Large intestine (tissue), 12 donors: Measurements from ENCODE around the gene RAB3C. TPM values are rescaled to one million over a fixed set of nuclear protein-coding genes. Genes with fewer than 3 reads are reported as not detected.
A peak's percentile ranks its signal among the peaks of the same experiment; 100 is the strongest.
"Not testable (repeated sequence)": the region's sequence is repeated elsewhere in the genome, so short reads cannot be mapped to it uniquely, and the experiment has no call there.

Source experiments
- DNase-seq, 2 donors: peaks; one replicate each; pipeline versions ENCODE4 v3.0.0 to v3.0.0-alpha.2; 2013
- H3K27ac ChIP-seq: one replicate; pipeline ENCODE4 v1.5.1; 2013; ENCODE audit warnings: low read length
- H3K27me3 ChIP-seq: 2 replicates; pipeline ENCODE4 v1.6.1; 2013; ENCODE audit warnings: low read length; ENCODE audit not compliant: control insufficient read depth, insufficient read depth
- H3K36me3 ChIP-seq: 2 replicates; pipeline ENCODE4 v1.6.1; 2013; ENCODE audit warnings: low read length; ENCODE audit not compliant: control insufficient read depth, insufficient read depth
- H3K4me1 ChIP-seq: one replicate; pipeline ENCODE4 v1.6.1; 2013; ENCODE audit warnings: low read length; ENCODE audit not compliant: control insufficient read depth, insufficient read depth
- H3K4me3 ChIP-seq: one replicate; pipeline ENCODE4 v1.5.1; 2013; ENCODE audit warnings: low read length
- H3K9me3 ChIP-seq: one replicate; pipeline ENCODE4 v1.6.1; 2013; ENCODE audit warnings: mild to moderate bottlenecking, low read depth, low read length, moderate library complexity; ENCODE audit not compliant: control insufficient read depth
- WGBS: methylation state at CpG from one replicate; pipeline ENCODE4 v1.1.5; 2013; ENCODE audit warnings: low lambda C conversion rate; ENCODE audit not compliant: insufficient coverage; 5-methylcytosine and 5-hydroxymethylcytosine counted together
- long read RNA-seq, 11 donors: transcript quantifications; one replicate each; lab custom pipeline, GENCODE V29; 2026
- polyA plus RNA-seq: library from polyadenylated mRNA; unstranded; fragments of 120-200 nt; gene quantifications from one replicate; pipeline ENCODE4 v1.2.1, GENCODE V29; 2013

RAB3C gene
- polyA plus RNA-seq, result 12.6 TPM
- long read RNA-seq, donor 1, full-length matches to known transcripts, result 2 of 2 reads
- long read RNA-seq, donor 1, partial matches to known transcripts, result 0 of 2 reads
- long read RNA-seq, donor 1, other reads (novel, unspliced or antisense), result 0 of 2 reads
- long read RNA-seq, donor 2, full-length matches to known transcripts, result 2 of 12 reads
- long read RNA-seq, donor 2, partial matches to known transcripts, result 5 of 12 reads
- long read RNA-seq, donor 2, other reads (novel, unspliced or antisense), result 5 of 12 reads
- long read RNA-seq, donor 3, full-length matches to known transcripts, result 1 of 1 reads
- long read RNA-seq, donor 3, partial matches to known transcripts, result 0 of 1 reads
- long read RNA-seq, donor 3, other reads (novel, unspliced or antisense), result 0 of 1 reads
- long read RNA-seq, donor 4, result 0 reads
- long read RNA-seq, donor 5, full-length matches to known transcripts, result 4 of 4 reads
- long read RNA-seq, donor 5, partial matches to known transcripts, result 0 of 4 reads
- long read RNA-seq, donor 5, other reads (novel, unspliced or antisense), result 0 of 4 reads
- long read RNA-seq, donor 6, partial matches to known transcripts, result 0 of 1 reads
- long read RNA-seq, donor 6, other reads (novel, unspliced or antisense), result 0 of 1 reads
- long read RNA-seq, donor 7, result 0 reads
- long read RNA-seq, donor 8, partial matches to known transcripts, result 0 of 2 reads
- long read RNA-seq, donor 8, other reads (novel, unspliced or antisense), result 0 of 2 reads
- long read RNA-seq, donor 9, partial matches to known transcripts, result 0 of 1 reads
- long read RNA-seq, donor 9, other reads (novel, unspliced or antisense), result 0 of 1 reads
- long read RNA-seq, donor 10, full-length matches to known transcripts, result 3 of 3 reads
- long read RNA-seq, donor 10, partial matches to known transcripts, result 0 of 3 reads
- long read RNA-seq, donor 10, other reads (novel, unspliced or antisense), result 0 of 3 reads
- long read RNA-seq, donor 11, full-length matches to known transcripts, result 3 of 3 reads
- long read RNA-seq, donor 11, partial matches to known transcripts, result 0 of 3 reads
- long read RNA-seq, donor 11, other reads (novel, unspliced or antisense), result 0 of 3 reads

GRCh38 chr5:58582803-58583491 lies at the start of gene RAB3C:
TSS of gene RAB3C (plus strand) at chr5:58583075. CDS start at chr5:58583209, 134 bp downstream.
- no peaks in the 10 kb centered on the region for H3K4me1 ChIP-seq
- WGBS, result 20% methylated on average over 1 of the region's 43 CpGs
- DNase-seq, result peak; percentile 94 to 96
- H3K4me3 ChIP-seq, result peak within 1 kb of the TSS; percentile 52
- no peaks in the 10 kb centered on the region for H3K9me3 ChIP-seq
- H3K27me3 ChIP-seq, result peaks cover 14% of the 10 kb centered on the region
- H3K27ac ChIP-seq, result no peak within 1 kb of the TSS
- H3K36me3 ChIP-seq, result no peaks in the 10 kb centered on the region

- not testable (repeated sequence) for DNase-seq
Measured at GRCh38 chr5:58541935-58542334, 40.9 kb upstream of the RAB3C start.

GRCh38 chr5:58542709-58543108 lies 40.2 kb upstream of the RAB3C start:
- Histone ChIP-seq H3K4me1 (no peaks in the 10 kb centered on the region), H3K27me3 (no peaks in the 10 kb centered on the region), H3K4me3 (no peak overlapping the region), H3K9me3 (no peaks in the 10 kb centered on the region), H3K36me3 (no peaks in the 10 kb centered on the region), H3K27ac (no peak overlapping the region)
- no CpG with 5 or more reads among the region's 1 CpG for WGBS
- DNase-seq, result no peak

More at GRCh38 chr5:58541935-58542334, 40.9 kb upstream of the RAB3C start:
- no CpG with 5 or more reads among the region's 9 CpGs for WGBS
- H3K27me3 ChIP-seq, H3K4me3 ChIP-seq, H3K9me3 ChIP-seq, H3K4me1 ChIP-seq, H3K27ac ChIP-seq, H3K36me3 ChIP-seq: not testable (repeated sequence)

- Histone ChIP-seq H3K4me1 (no peaks in the 10 kb centered on the region), H3K36me3 (no peaks in the 10 kb centered on the region), H3K27me3 (no peaks in the 10 kb centered on the region), H3K4me3 (no peak overlapping the region), H3K27ac (no peak overlapping the region), H3K9me3 (no peaks in the 10 kb centered on the region)
- no peak for DNase-seq
- WGBS, result 100% methylated on average over 1 of the region's 2 CpGs
Measured at GRCh38 chr5:58543723-58544122, 39.2 kb upstream of the RAB3C start.

- H3K4me1 ChIP-seq, result no peaks in the 10 kb centered on the region
- H3K4me3 ChIP-seq, result no peak overlapping the region
- 80% methylated on average over 1 of the region's 1 CpG for WGBS
- no peak overlapping the region for H3K27ac ChIP-seq
- no peaks in the 10 kb centered on the region for H3K9me3 ChIP-seq
- no peak for DNase-seq
- no peaks in the 10 kb centered on the region for H3K27me3 ChIP-seq
- no peaks in the 10 kb centered on the region for H3K36me3 ChIP-seq
Measured at GRCh38 chr5:58544195-58544594, 38.7 kb upstream of the RAB3C start.

GRCh38 chr5:58544926-58545325 lies 37.9 kb upstream of the RAB3C start:
- Histone ChIP-seq H3K36me3 (no peaks in the 10 kb centered on the region), H3K4me1 (no peaks in the 10 kb centered on the region), H3K27ac (no peak overlapping the region), H3K9me3 (no peaks in the 10 kb centered on the region), H3K27me3 (no peaks in the 10 kb centered on the region), H3K4me3 (no peak overlapping the region)
- DNase-seq, result no peak
- 100% methylated on average over 1 of the region's 2 CpGs for WGBS

- no peak overlapping the region for H3K27ac ChIP-seq
- H3K27me3 ChIP-seq, result no peaks in the 10 kb centered on the region
- H3K9me3 ChIP-seq, result no peaks in the 10 kb centered on the region
- H3K4me3 ChIP-seq, result no peak overlapping the region
- H3K36me3 ChIP-seq, result no peaks in the 10 kb centered on the region
- H3K4me1 ChIP-seq, result no peaks in the 10 kb centered on the region
- no peak for DNase-seq
Measured at GRCh38 chr5:58545912-58546311, 37.0 kb upstream of the RAB3C start.

- WGBS, result no CpG with 5 or more reads among the region's 2 CpGs
- no peak for DNase-seq
- Histone ChIP-seq H3K4me3 (no peak overlapping the region), H3K36me3 (no peaks in the 10 kb centered on the region), H3K27me3 (no peaks in the 10 kb centered on the region), H3K9me3 (no peaks in the 10 kb centered on the region), H3K4me1 (no peaks in the 10 kb centered on the region), H3K27ac (no peak overlapping the region)
Measured at GRCh38 chr5:58548068-58548467, 34.8 kb upstream of the RAB3C start.

GRCh38 chr5:58551492-58551891 lies 31.4 kb upstream of the RAB3C start:
- Histone ChIP-seq H3K4me1 (no peaks in the 10 kb centered on the region), H3K4me3 (no peak overlapping the region), H3K27me3 (no peaks in the 10 kb centered on the region), H3K9me3 (no peaks in the 10 kb centered on the region), H3K27ac (no peak overlapping the region), H3K36me3 (no peaks in the 10 kb centered on the region)
- no peak for DNase-seq
- WGBS, result no CpG with 5 or more reads among the region's 1 CpG
